SK-N-SH (cell line): Measurements from ENCODE around the gene RASSF4. TPM values are rescaled to one million over a fixed set of nuclear protein-coding genes. Genes with fewer than 3 reads are reported as not detected.

Experiments used
- CTCF ChIA-PET: fragments of 300-600, 350-600 bp; formaldehyde crosslinking; extraction: SDS; loops from one replicate; lab custom pipeline; 2021; lab: Yijun Ruan, JAX
- POLR2A ChIA-PET: fragments of 350-600 bp; sonication (Branson Sonifier 250); formaldehyde crosslinking; extraction: SDS; loops from one replicate; lab custom pipeline; 2020; ENCODE audit warnings: antibody characterized with exemption, inconsistent platforms; lab: Yijun Ruan, JAX
- DNase-seq: peaks from one replicate; pipeline ENCODE4 v3.0.0; 2012
- H2AFZ ChIP-seq: fragments of 200-600 bp; sonication (generic); 2 replicates; pipeline ENCODE4 v1.8.1; 2016; ENCODE audit warnings: antibody characterized with exemption, mild to moderate bottlenecking, low read depth
- H3F3A ChIP-seq: fragments of 200-600 bp; sonication (generic); replicated peaks from 2 replicates; pipeline ENCODE3; 2016; ENCODE audit warnings: antibody characterized with exemption, mild to moderate bottlenecking; ENCODE audit not compliant: insufficient read depth
- H3K27ac ChIP-seq, 2 experiments: fragments of 200-500 bp in 1 of 2; fragments of 200-600 bp in 1 of 2; sonication (Bioruptor generic) in 1 of 2; sonication (generic), shearing (Covaris generic) in 1 of 2; 2 replicates each; pipeline versions ENCODE4 v1.5.1 to v1.6.1; 2014 to 2016; ENCODE audit warnings: low read depth in 2 of 2, inconsistent platforms in 1 of 2, low read length in 1 of 2, mild to moderate bottlenecking in 1 of 2, mixed read lengths in 1 of 2
- H3K27me3 ChIP-seq: fragments of 200-600 bp; sonication (generic), shearing (Covaris generic); 2 replicates; pipeline ENCODE4 v1.6.1; 2016; ENCODE audit warnings: mixed run types; ENCODE audit not compliant: insufficient read depth
- H3K36me3 ChIP-seq, 2 experiments: fragments of 200-500 bp in 1 of 2; fragments of 200-600 bp in 1 of 2; sonication (Bioruptor generic) in 1 of 2; sonication (generic) in 1 of 2; replicated peaks in 1 of 2; 2 replicates each; pipeline versions ENCODE3 to v1.5.1; 2014 to 2016; ENCODE audit warnings: low read length in 1 of 2, mild to moderate bottlenecking in 1 of 2; ENCODE audit not compliant: insufficient read depth in 2 of 2, control insufficient read depth in 1 of 2
- H3K4me1 ChIP-seq, 2 experiments: fragments of 200-500 bp in 1 of 2; fragments of 200-600 bp in 1 of 2; sonication (Bioruptor generic) in 1 of 2; sonication (generic), shearing (Covaris generic) in 1 of 2; 2 replicates each; pipeline versions ENCODE4 v1.5.1 to v1.6.1; 2014 to 2016; ENCODE audit warnings: low read depth in 1 of 2, low read length in 1 of 2, mixed run types in 1 of 2; ENCODE audit not compliant: insufficient read depth in 2 of 2, control insufficient read depth in 1 of 2
- H3K4me2 ChIP-seq: fragments of 200-600 bp; sonication (generic), shearing (Covaris generic); 2 replicates; pipeline ENCODE4 v1.6.1; 2017; ENCODE audit warnings: mixed run types
- H3K4me3 ChIP-seq, 2 experiments: fragments of 200-500 bp in 1 of 2; fragments of 200-600 bp in 1 of 2; sonication (Bioruptor generic) in 1 of 2; sonication (generic), shearing (Covaris generic) in 1 of 2; 2 replicates each; pipeline versions ENCODE4 v1.5.1 to v1.8.1; 2014 to 2016; ENCODE audit warnings: low read depth in 2 of 2, inconsistent platforms in 1 of 2, low read length in 1 of 2, mild to moderate bottlenecking in 1 of 2, mixed read lengths in 1 of 2, moderate library complexity in 1 of 2
- H3K79me2 ChIP-seq: fragments of 200-600 bp; sonication (generic); 2 replicates; pipeline ENCODE4 v1.8.1; 2017; ENCODE audit warnings: mild to moderate bottlenecking; ENCODE audit not compliant: insufficient read depth
- H3K9ac ChIP-seq: fragments of 200-600 bp; sonication (generic); 2 replicates; pipeline ENCODE4 v1.6.1; 2017; ENCODE audit warnings: mixed run types
- H3K9me2 ChIP-seq: fragments of 200-600 bp; sonication (generic); 2 replicates; pipeline ENCODE4 v1.6.1; 2017; ENCODE audit warnings: mixed run types
- H3K9me3 ChIP-seq: fragments of 200-600 bp; sonication (generic); 2 replicates; pipeline ENCODE4 v1.6.1; 2017; ENCODE audit warnings: mixed run types, mild to moderate bottlenecking, moderate library complexity
- H4K20me1 ChIP-seq: fragments of 200-600 bp; sonication (generic); 2 replicates; pipeline ENCODE4 v1.6.1; 2017; ENCODE audit warnings: mild to moderate bottlenecking, mixed run types; ENCODE audit not compliant: insufficient read depth
- EP300 ChIP-seq, 2 experiments: IDR thresholded peaks; 2 replicates each; pipeline versions ENCODE4 v1.4.0 to v1.6.1; 2012; ENCODE audit warnings: borderline replicate concordance in 1 of 2, low read depth in 1 of 2, low read length in 1 of 2
- EZH2phosphoT487 ChIP-seq: fragments of 200-600 bp; sonication (generic); IDR thresholded peaks from 2 replicates; pipeline ENCODE4 v1.6.1; 2017; ENCODE audit warnings: low read depth, mixed run types, mild to moderate bottlenecking, antibody characterized with exemption, moderate library complexity, borderline replicate concordance
- FOXM1 ChIP-seq: IDR thresholded peaks from 2 replicates; pipeline ENCODE4 v1.4.0; 2012; ENCODE audit warnings: low read depth, mild to moderate bottlenecking
- GATA2 ChIP-seq: sonication (generic); formaldehyde crosslinking; IDR thresholded peaks from 2 replicates; pipeline ENCODE4 v1.5.0; 2020; ENCODE audit warnings: mild to moderate bottlenecking, missing genetic modification reagents
- MEF2A ChIP-seq: IDR thresholded peaks from 2 replicates; pipeline ENCODE4 v1.4.0; 2012; ENCODE audit warnings: low read depth, borderline replicate concordance
- MXI1 ChIP-seq: IDR thresholded peaks from 2 replicates; pipeline ENCODE4 v1.6.1; 2012; ENCODE audit warnings: mild to moderate bottlenecking, low read depth, low read length, improper control_type of control experiment
- PBX3 ChIP-seq: IDR thresholded peaks from 2 replicates; pipeline ENCODE4; 2012
- RXRA ChIP-seq: IDR thresholded peaks from 2 replicates; pipeline ENCODE4 v1.4.0; 2012; ENCODE audit warnings: low read depth, mild to moderate bottlenecking, borderline replicate concordance
- SIN3A ChIP-seq: IDR thresholded peaks from 2 replicates; pipeline ENCODE4 v1.6.1; 2012; ENCODE audit warnings: low read depth, mild to moderate bottlenecking, low read length, moderate library complexity, borderline replicate concordance
- TAF1 ChIP-seq: IDR thresholded peaks from 2 replicates; pipeline ENCODE4 v1.6.1; 2012; ENCODE audit warnings: low read depth, mild to moderate bottlenecking, low read length, moderate library complexity, borderline replicate concordance
- TCF12 ChIP-seq: IDR thresholded peaks from 2 replicates; pipeline ENCODE4 v1.4.0; 2012
- TEAD4 ChIP-seq: IDR thresholded peaks from 2 replicates; pipeline ENCODE4 v1.4.0; 2012; ENCODE audit warnings: mild to moderate bottlenecking, borderline replicate concordance; ENCODE audit not compliant: insufficient read depth
- polyA plus RNA-seq, 3 experiments: library from polyadenylated mRNA; depleted of rRNA; stranded (reverse); fragments of >200 nt; gene quantifications; 2 replicates each; pipeline ENCODE4 v1.2.3, GENCODE V29; 2012
- TF ChIP-seq, protein P1 (sequence below): fragments of 150-350 bp; IDR thresholded peaks from 2 replicates; pipeline ENCODE4 v1.6.1; 2016; ENCODE audit warnings: mild to moderate bottlenecking, low read depth, low read length
- TF ChIP-seq, protein P2 (sequence below): IDR thresholded peaks from 2 replicates; pipeline ENCODE4 v1.4.0; 2012; ENCODE audit warnings: low read depth, borderline replicate concordance

Gene RASSF4
- polyA plus RNA-seq, 1 of the 3 experiments (the other 2 are of a cell fraction) = 11.0 TPM

GRCh38 chr10:45040921-45041542 lies 81.4 kb downstream of the RASSF4 start:
- H3K27ac ChIP-seq = no peak overlapping the region
- H3K36me3 ChIP-seq = no peaks in the 10 kb centered on the region
- no peaks in the 10 kb centered on the region for H3K79me2 ChIP-seq
- no peak overlapping the region for H3K9ac ChIP-seq
- H3K4me3 ChIP-seq = no peak overlapping the region
- no peak overlapping the region for H2AFZ ChIP-seq
- no peaks in the 10 kb centered on the region for H3K27me3 ChIP-seq
- no peaks in the 10 kb centered on the region for H3F3A ChIP-seq
- no peak overlapping the region for H3K4me2 ChIP-seq
- no peaks in the 10 kb centered on the region; the same call in 1 of the 2 replicates for H3K9me3 ChIP-seq
- H4K20me1 ChIP-seq = no peaks in the 10 kb centered on the region
- no peak for TF ChIP-seq TAF1
- TF ChIP-seq, protein P1, sequence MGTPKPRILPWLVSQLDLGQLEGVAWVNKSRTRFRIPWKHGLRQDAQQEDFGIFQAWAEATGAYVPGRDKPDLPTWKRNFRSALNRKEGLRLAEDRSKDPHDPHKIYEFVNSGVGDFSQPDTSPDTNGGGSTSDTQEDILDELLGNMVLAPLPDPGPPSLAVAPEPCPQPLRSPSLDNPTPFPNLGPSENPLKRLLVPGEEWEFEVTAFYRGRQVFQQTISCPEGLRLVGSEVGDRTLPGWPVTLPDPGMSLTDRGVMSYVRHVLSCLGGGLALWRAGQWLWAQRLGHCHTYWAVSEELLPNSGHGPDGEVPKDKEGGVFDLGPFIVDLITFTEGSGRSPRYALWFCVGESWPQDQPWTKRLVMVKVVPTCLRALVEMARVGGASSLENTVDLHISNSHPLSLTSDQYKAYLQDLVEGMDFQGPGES = no peak
- no peak for TF ChIP-seq SIN3A
- TF ChIP-seq, protein P2, sequence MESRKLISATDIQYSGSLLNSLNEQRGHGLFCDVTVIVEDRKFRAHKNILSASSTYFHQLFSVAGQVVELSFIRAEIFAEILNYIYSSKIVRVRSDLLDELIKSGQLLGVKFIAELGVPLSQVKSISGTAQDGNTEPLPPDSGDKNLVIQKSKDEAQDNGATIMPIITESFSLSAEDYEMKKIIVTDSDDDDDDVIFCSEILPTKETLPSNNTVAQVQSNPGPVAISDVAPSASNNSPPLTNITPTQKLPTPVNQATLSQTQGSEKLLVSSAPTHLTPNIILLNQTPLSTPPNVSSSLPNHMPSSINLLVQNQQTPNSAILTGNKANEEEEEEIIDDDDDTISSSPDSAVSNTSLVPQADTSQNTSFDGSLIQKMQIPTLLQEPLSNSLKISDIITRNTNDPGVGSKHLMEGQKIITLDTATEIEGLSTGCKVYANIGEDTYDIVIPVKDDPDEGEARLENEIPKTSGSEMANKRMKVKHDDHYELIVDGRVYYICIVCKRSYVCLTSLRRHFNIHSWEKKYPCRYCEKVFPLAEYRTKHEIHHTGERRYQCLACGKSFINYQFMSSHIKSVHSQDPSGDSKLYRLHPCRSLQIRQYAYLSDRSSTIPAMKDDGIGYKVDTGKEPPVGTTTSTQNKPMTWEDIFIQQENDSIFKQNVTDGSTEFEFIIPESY = no peak
- no peak for TF ChIP-seq EP300 (IDR thresholded peaks at IDR 0.05; ENCODE audit: borderline replicate concordance in 1 of 2, low read depth in 1 of 2, low read length in 1 of 2)
- TF ChIP-seq FOXM1 = no peak
- TF ChIP-seq TCF12 = no peak
- no peak for TF ChIP-seq MXI1
- no peak for TF ChIP-seq EZH2phosphoT487
- no peak for TF ChIP-seq PBX3
- TF ChIP-seq TEAD4 = no peak
- no peak for TF ChIP-seq MEF2A
- TF ChIP-seq RXRA = no peak
- TF ChIP-seq GATA2 (CRISPR knock-in tag) = no peak
- no peaks in the 10 kb centered on the region for H3K9me2 ChIP-seq
- no peak for DNase-seq
- H3K4me1 ChIP-seq = no peaks in the 10 kb centered on the region
- ChIA-PET POLR2A (no interaction called here), CTCF (no interaction called here)
